GM10266 (cell line): Measurements from ENCODE around the gene CDKN2C.

ENCODE experiments used
- DNase-seq: peaks from one replicate; pipeline ENCODE4 v3.0.0; 2012; ENCODE audit errors: extremely low spot score
- TF ChIP-seq, protein P1 (sequence below): IDR thresholded peaks from 2 replicates; pipeline ENCODE4 v1.5.1; 2012; ENCODE audit warnings: mild to moderate bottlenecking, low read depth; ENCODE audit not compliant: control insufficient read depth, insufficient read depth; ENCODE audit errors: missing control alignments

Gene CDKN2C

DNA sequence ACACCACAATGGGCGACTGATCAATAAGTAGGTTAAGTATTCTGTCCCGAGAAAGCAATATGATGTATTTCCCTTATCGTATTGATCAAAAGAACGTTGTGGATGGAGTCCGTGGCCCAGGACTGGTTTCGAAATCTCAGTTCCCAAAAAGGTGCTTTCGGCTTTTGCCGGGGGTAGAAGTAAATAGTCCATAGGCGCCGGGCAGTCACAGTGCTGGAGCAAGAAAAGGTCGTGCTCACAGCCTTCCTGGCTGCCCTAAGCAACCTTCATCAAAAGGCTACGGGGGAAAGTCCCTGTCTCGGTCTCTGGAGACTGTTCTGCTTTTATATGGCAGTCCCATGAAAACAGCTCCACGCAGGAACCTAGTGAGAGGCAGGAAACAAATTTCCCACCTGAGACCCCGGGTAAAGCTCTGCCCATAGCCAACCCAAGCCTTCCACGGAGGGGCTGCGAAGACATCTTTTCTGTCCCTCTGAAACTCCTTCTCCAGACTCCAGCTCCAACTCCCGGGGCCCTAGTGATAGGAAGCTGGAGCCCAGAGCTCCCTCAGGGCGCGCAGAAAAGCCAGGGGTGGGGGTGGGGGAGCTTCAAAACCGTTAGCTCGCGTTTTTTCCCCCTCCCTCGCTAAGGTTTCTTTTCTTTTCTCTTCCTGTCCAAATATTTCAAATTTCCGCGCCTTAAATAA lies 7.0 kb downstream of the CDKN2C start:
- peak; percentile 79 for DNase-seq
- TF ChIP-seq, protein P1, sequence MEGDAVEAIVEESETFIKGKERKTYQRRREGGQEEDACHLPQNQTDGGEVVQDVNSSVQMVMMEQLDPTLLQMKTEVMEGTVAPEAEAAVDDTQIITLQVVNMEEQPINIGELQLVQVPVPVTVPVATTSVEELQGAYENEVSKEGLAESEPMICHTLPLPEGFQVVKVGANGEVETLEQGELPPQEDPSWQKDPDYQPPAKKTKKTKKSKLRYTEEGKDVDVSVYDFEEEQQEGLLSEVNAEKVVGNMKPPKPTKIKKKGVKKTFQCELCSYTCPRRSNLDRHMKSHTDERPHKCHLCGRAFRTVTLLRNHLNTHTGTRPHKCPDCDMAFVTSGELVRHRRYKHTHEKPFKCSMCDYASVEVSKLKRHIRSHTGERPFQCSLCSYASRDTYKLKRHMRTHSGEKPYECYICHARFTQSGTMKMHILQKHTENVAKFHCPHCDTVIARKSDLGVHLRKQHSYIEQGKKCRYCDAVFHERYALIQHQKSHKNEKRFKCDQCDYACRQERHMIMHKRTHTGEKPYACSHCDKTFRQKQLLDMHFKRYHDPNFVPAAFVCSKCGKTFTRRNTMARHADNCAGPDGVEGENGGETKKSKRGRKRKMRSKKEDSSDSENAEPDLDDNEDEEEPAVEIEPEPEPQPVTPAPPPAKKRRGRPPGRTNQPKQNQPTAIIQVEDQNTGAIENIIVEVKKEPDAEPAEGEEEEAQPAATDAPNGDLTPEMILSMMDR = no peak

DNA sequence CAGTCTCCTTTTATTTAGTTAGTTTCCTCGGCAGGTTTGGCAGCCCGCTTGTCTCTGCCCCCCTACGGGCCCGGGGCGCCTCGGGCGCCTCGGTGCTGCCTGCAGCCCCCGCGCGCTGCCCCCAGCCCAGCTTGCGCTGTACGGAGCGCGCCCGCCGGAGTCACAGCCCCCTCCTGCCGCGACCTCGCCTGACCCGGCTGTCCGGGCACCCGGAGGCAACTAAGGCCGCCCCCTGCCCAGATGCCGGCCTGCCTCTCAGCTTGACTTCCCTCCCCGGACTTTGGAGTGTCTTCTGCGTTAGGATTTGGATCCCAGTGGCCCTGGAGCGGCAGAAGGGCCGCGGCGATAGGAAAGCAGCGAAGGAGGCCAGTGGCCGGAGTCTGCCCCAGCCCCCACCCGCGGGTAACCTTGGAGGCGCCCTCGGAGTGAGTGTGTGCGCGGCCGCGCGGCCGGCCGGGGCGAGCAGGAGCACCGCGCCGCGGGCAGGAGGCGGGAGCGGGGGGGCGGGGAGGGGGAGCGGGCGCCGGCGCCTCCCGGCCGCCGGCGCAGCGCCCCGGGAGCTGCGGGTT lies 7.6 kb downstream of the CDKN2C start:
- peak; percentile 72 for DNase-seq
- TF ChIP-seq, protein P1 = no peak

DNA sequence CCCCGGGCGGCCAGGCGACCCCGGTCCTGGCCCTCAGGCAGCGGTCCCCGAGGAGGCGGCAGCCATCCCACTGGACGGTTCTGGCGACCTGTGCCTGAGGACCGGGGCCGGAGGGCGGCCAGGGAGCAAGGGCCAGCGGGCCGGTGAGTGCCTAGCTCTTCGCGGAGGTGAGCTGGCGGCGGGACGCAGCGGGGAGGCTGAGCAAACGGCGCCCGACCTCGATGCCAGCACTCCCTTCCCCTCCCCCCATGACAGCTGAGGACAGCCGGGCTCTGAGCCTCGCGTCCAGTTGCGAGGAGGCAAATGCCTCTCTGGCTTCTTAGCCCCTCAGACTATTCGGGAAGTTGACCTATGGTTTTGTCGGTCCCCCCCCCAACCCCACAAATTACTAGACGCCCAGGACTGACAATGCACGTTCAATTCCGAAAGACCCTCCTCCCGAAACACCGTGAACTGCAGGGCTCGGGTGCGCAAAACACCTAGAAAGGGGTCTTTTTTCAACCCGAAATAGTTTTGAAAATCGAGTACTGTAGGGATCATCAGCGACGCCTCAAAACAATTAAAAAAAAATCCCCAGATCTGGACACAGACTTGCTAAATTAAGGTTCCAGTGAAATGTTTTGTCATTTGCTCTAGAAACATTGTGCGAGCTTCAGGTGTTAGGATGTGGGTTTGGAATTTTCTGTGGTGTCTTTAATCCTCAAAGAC lies 8.3 kb downstream of the CDKN2C start:
- TF ChIP-seq, protein P1 = no peak
- DNase-seq = peak; percentile 63

DNA sequence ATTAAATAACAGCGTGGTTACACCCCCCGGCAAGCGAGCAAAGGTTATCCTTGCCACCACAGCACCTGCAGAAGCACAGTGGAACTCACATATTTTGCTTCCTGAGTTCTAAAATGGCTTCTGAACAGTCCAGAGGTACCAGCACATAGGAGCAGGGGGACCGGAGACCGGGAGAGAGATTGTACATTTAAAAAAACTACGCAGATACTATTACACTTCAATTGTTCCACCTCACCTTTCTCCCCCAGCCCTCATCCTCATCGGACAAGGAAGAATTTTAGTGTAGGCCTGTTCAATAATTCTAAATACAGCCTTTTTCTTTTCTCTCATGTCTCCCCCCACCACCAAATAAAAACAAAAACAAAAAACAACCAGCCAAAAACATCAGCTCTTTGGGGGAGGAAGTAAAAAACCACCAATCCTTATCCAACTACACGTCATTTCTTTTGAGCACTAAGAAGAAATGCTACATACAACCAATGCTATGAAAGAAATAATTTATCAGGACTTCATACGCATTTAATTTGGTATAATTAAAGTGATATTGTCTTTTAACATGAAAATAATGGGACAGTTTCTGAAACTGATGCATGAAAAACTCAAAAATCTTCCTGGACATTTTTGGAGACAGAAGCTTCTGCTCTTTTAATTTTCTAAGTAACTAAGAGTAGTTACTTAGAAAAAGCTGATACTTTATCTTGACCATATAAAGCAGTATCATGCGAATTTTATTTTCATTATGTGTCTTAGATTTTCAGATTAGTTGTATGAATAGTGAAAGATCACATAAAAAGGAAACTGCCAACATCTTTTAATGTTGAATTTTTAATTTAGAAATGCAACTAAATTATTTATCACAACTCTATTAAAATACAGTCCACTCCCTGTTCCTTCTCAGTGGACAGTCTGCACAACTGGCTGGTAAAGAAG lies 9.1 kb downstream of the CDKN2C start:
- TF ChIP-seq, protein P1 = no peak
- no peak for DNase-seq

- TF ChIP-seq, protein P1 = no peak
- no peak for DNase-seq
Measured at GRCh38 chr1:50979937-50980336, 9.9 kb downstream of the CDKN2C start.

DNA sequence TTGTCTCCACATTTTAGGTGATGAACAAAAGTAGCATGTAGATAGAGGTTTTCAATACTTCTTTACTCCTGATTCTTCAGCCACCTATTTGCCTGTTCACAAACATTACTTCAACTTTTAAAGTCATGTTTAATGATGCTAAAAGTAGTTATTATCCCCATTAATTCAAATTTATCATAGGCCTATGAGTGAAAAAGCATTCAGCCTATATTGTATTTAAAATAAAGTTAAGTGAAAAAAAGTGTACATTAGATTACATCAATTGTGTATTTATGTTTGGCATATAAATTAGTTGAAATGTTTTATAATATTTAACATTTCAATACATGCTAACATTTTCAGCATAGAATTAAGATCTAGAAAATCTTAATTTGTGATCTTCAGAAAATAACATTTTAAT lies 10.5 kb downstream of the CDKN2C start:
- no peak for DNase-seq
- TF ChIP-seq, protein P1 = no peak
